GM23248 (cell line): ENCODE results near the gene RTP1. TPM values are rescaled to one million over a fixed set of nuclear protein-coding genes. Genes with fewer than 3 reads are reported as not detected.
A peak's percentile ranks its signal among the peaks of the same experiment; 100 is the strongest.

Source experiments
- DNase-seq: peaks from one replicate; pipeline ENCODE4 v3.0.0-alpha.2; 2015
- H2AFZ ChIP-seq: fragments of 200-600 bp; sonication (generic); 2 replicates; pipeline ENCODE4 v1.6.1; 2016; ENCODE audit warnings: antibody characterized with exemption
- H3F3A ChIP-seq: fragments of 200-600 bp; sonication (generic); 2 replicates; pipeline ENCODE4 v1.6.1; 2016; ENCODE audit warnings: mild to moderate bottlenecking, antibody characterized with exemption, mixed run types; ENCODE audit not compliant: insufficient read depth
- H3K27ac ChIP-seq: fragments of 200-600 bp; sonication (generic); 2 replicates; pipeline ENCODE4 v1.5.1; 2016; ENCODE audit warnings: mild to moderate bottlenecking
- H3K27me3 ChIP-seq: fragments of 200-600 bp; sonication (generic); replicated peaks from 2 replicates; pipeline ENCODE4 v1.6.1; 2016; ENCODE audit warnings: mild to moderate bottlenecking; ENCODE audit not compliant: insufficient read depth
- H3K36me3 ChIP-seq: fragments of 200-600 bp; sonication (generic); 2 replicates; pipeline ENCODE4 v1.6.1; 2016; ENCODE audit warnings: low read depth, mild to moderate bottlenecking
- H3K4me1 ChIP-seq: fragments of 200-600 bp; sonication (generic); 2 replicates; pipeline ENCODE4 v1.6.1; 2016; ENCODE audit warnings: mild to moderate bottlenecking; ENCODE audit not compliant: insufficient read depth
- H3K4me2 ChIP-seq: fragments of 200-600 bp; sonication (generic); one replicate; pipeline ENCODE4 v1.6.1; 2016; ENCODE audit warnings: mild to moderate bottlenecking; ENCODE audit not compliant: unreplicated experiment
- H3K4me3 ChIP-seq: fragments of 200-600 bp; sonication (generic); 2 replicates; pipeline ENCODE4 v1.5.1; 2016; ENCODE audit warnings: mild to moderate bottlenecking
- H3K79me2 ChIP-seq: fragments of 200-600 bp; sonication (generic); 2 replicates; pipeline ENCODE4 v1.6.1; 2016; ENCODE audit warnings: mild to moderate bottlenecking; ENCODE audit not compliant: insufficient read depth
- H3K9ac ChIP-seq: fragments of 200-600 bp; sonication (generic); 2 replicates; pipeline ENCODE4 v1.6.1; 2016; ENCODE audit warnings: mild to moderate bottlenecking
- H3K9me2 ChIP-seq: fragments of 200-600 bp; sonication (generic); 2 replicates; pipeline ENCODE4 v1.6.1; 2016; ENCODE audit warnings: mixed run types, mild to moderate bottlenecking, moderate library complexity; ENCODE audit not compliant: insufficient read depth
- H3K9me3 ChIP-seq: fragments of 200-600 bp; sonication (generic); one replicate; pipeline ENCODE4 v1.6.1; 2017; ENCODE audit warnings: low read depth
- H4K20me1 ChIP-seq: fragments of 200-600 bp; sonication (generic); 2 replicates; pipeline ENCODE4 v1.6.0; 2016; ENCODE audit not compliant: insufficient read depth
- EZH2 ChIP-seq: fragments of 200-600 bp; sonication (generic); IDR thresholded peaks from 2 replicates; pipeline ENCODE4 v1.6.1; 2018; ENCODE audit warnings: antibody characterized with exemption, mild to moderate bottlenecking; ENCODE audit not compliant: insufficient read depth, poor library complexity, severe bottlenecking
- EZH2phosphoT487 ChIP-seq: fragments of 200-600 bp; sonication (generic); IDR thresholded peaks from 2 replicates; pipeline ENCODE4 v1.6.1; 2018; ENCODE audit warnings: antibody characterized with exemption, moderate library complexity, mild to moderate bottlenecking, low read depth; ENCODE audit not compliant: insufficient read depth
- WGBS, 2 experiments: methylation state at CpG; one replicate each; pipeline ENCODE4 v1.1.6; 2015 to 2017; ENCODE audit warnings: low lambda C conversion rate in 2 of 2, low coverage in 1 of 2; ENCODE audit errors: missing lambda C conversion rate in 2 of 2; 5-methylcytosine and 5-hydroxymethylcytosine counted together
- in situ Hi-C: fragments of 300-500 bp; cut with MboI; formaldehyde crosslinking; loops from 2 replicates; pipeline ENCODE4 v1.15.0; 2020
- polyA plus RNA-seq: library from polyadenylated mRNA; unstranded; fragments of >200 nt; fragmentation: Nextera tagmentation; extraction: Ambion mirVana; gene quantifications from 2 replicates; pipeline ENCODE4 v1.2.1, GENCODE V29; 2016
- total RNA-seq: library from RNA; depleted of rRNA; stranded (reverse); fragments of >200 nt; shearing (Covaris generic); gene quantifications from 2 replicates; pipeline ENCODE4 v1.2.3, GENCODE V29; 2014

The RTP1 gene
- total and polyA plus RNA-seq, 2 experiments from 2014 or later, result not detected

DNA sequence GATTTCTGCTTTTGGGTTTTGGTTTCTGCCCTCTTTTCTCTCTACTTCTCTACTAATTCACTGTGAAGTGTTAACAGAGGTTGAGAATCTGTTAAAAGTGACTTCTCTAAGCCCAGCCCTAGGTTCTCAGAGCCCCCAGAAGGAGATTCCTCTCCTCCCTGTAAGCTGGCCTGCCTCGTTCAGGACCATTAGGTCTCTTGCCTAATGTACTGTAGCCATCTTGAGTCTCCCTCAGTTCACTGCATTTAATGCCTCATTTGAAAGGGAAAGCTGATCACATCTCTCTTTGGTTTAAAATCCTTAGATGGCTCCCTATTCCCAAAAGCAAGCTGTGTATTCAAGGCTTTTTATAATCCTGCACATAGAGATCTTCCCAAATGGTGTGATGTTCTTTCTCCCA is 16.3 kb downstream of the RTP1 start:
- DNase-seq, result no peak
- Histone ChIP-seq H3K9me3 (no peaks in the 10 kb centered on the region), H3F3A (peaks cover 37% of the 10 kb centered on the region), H3K36me3 (no peaks in the 10 kb centered on the region), H3K27me3 (no peaks in the 10 kb centered on the region), H3K79me2 (no peaks in the 10 kb centered on the region), H3K4me3 (no peak overlapping the region), H4K20me1 (no peaks in the 10 kb centered on the region), H2AFZ (no peak overlapping the region), H3K27ac (no peak overlapping the region), H3K4me1 (peaks cover 39% of the 10 kb centered on the region), H3K9ac (no peak overlapping the region), H3K9me2 (no peaks in the 10 kb centered on the region), H3K4me2 (no peak overlapping the region)
- no peak for TF ChIP-seq EZH2phosphoT487
- TF ChIP-seq EZH2, result no peak
- in situ Hi-C loops, result no loop called here
- WGBS, 2 experiments, result 88 to 90% methylated on average over 1 of the region's 1 CpG

DNA sequence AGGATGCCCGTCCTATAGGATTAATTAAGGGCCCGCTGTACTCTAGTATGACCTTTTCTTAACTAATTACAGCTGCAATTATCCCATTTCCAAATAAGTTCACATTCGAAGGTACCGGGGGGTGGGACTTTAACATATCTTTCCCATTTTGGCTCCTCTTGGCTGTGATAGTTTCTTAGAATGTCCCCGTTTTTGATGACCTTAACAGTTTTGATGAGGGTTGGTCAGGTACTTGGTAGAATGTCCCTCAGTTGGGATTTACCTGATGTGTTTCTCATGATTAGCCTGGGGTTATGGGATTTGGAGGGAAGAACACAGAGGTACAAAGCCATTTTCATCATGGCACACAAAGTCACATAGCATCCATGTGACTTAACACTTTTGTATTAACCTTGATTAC is 18.2 kb downstream of the RTP1 start:
- no peak overlapping the region for H3K4me3 ChIP-seq
- H3K79me2 ChIP-seq, result no peaks in the 10 kb centered on the region
- DNase-seq, result no peak
- TF ChIP-seq EZH2phosphoT487 (no peak), EZH2 (no peak)
- no peak overlapping the region for H3K27ac ChIP-seq
- H3K9me3 ChIP-seq, result no peaks in the 10 kb centered on the region
- in situ Hi-C loops, result no loop called here
- H3K27me3 ChIP-seq, result no peaks in the 10 kb centered on the region
- no peak overlapping the region for H3K4me2 ChIP-seq
- H4K20me1 ChIP-seq, result no peaks in the 10 kb centered on the region
- no peaks in the 10 kb centered on the region for H3K36me3 ChIP-seq
- peaks cover 22% of the 10 kb centered on the region for H3K4me1 ChIP-seq
- H2AFZ ChIP-seq, result no peak overlapping the region
- no peaks in the 10 kb centered on the region for H3K9me2 ChIP-seq
- peaks cover 22% of the 10 kb centered on the region for H3F3A ChIP-seq
- H3K9ac ChIP-seq, result no peak overlapping the region
- 81 to 87% methylated on average over 5 of the region's 5 CpGs for WGBS, 2 experiments

DNA sequence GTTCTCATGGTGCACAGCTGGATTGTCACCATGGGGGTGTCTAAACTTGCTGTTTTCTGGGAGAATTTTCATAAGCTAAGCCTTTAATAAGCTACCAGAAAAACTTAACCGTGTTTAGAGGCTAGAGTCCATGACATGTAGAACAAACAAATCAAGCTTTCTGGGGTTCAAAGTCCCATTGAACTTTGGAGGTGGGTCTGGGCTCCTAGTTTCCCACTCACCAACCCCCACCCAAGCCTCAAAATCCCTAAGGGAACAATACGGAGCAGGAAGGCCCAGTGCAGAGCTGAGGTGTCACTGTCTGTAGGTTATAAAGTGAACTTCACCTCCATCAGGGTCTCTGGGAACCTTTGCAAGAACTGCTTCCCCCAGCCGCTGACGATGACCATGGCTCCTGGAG is 25.5 kb downstream of the RTP1 start:
- no peaks in the 10 kb centered on the region for H3K36me3 ChIP-seq
- H3K27ac ChIP-seq, result no peak overlapping the region
- peaks cover 9% of the 10 kb centered on the region for H3K4me1 ChIP-seq
- WGBS, 2 experiments, result 87 to 93% methylated on average over 4 of the region's 4 CpGs
- no peaks in the 10 kb centered on the region for H3K9me2 ChIP-seq
- no peaks in the 10 kb centered on the region for H3K9me3 ChIP-seq
- H2AFZ ChIP-seq, result no peak overlapping the region
- no peaks in the 10 kb centered on the region for H3K79me2 ChIP-seq
- in situ Hi-C loops, result loop anchor here (5.0 to 10.0 kb wide), 2 partner anchors 92 to 460 kb away; no protein-coding TSS in a partner anchor
- TF ChIP-seq EZH2, result no peak
- TF ChIP-seq EZH2phosphoT487, result no peak
- no peak overlapping the region for H3K4me2 ChIP-seq
- no peak for DNase-seq
- H3K27me3 ChIP-seq, result no peaks in the 10 kb centered on the region
- H3F3A ChIP-seq, result 0 out of 2 replicates have a peak, but pooled peaks cover 5% of the 10 kb centered on the region
- H4K20me1 ChIP-seq, result no peaks in the 10 kb centered on the region
- no peak overlapping the region for H3K4me3 ChIP-seq
- H3K9ac ChIP-seq, result no peak overlapping the region

DNA sequence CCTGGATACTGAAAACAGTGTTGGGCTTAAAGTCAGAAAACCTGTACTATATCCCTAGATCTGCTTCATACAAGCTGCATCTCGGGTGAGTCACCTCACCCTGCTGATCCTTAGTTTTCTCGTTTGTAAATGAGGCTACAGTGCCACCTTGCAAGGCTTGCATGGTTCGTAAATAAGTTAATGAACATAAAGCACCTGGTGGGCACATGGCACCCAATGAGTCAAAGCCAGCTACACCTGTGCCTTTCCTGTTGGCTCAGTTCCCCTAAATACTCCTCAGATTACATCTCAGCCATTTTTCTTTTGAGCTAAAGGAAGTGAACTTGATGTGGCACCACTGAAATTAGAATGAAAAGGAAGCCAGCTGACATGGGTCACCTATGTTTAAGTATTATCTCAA is 26.5 kb downstream of the RTP1 start:
- peak; percentile 23 for DNase-seq
- Histone ChIP-seq H3K9me2 (no peaks in the 10 kb centered on the region), H3K4me1 (peaks cover 18% of the 10 kb centered on the region), H3K79me2 (no peaks in the 10 kb centered on the region), H3K4me3 (no peak overlapping the region), H3K36me3 (no peaks in the 10 kb centered on the region), H3K9me3 (no peaks in the 10 kb centered on the region), H3K27ac (no peak overlapping the region), H4K20me1 (no peaks in the 10 kb centered on the region), H3K4me2 (no peak overlapping the region), H3F3A (peaks cover 12% of the 10 kb centered on the region; the same call in 1 of the 2 replicates), H3K9ac (no peak overlapping the region), H3K27me3 (no peaks in the 10 kb centered on the region), H2AFZ (no peak overlapping the region)
- in situ Hi-C loops, result loop anchor here (5.0 to 10.0 kb wide), 2 partner anchors 91 to 459 kb away; no protein-coding TSS in a partner anchor
- WGBS, 2 experiments, result 78 to 92% methylated on average over 3 of the region's 3 CpGs
- TF ChIP-seq EZH2phosphoT487, result no peak
- no peak for TF ChIP-seq EZH2
